Stomach (tissue), 9 donors: ENCODE measurements around the gene SCYL3. TPM values are rescaled to one million over a fixed set of nuclear protein-coding genes. Genes with fewer than 3 reads are reported as not detected.

Experiments used
- DNase-seq, 2 donors: peaks; one replicate each; pipeline versions ENCODE4 v3.0.0 to v3.0.0-alpha.2; 2013 to 2019
- H3K27ac ChIP-seq, 5 donors: fragments of 200-600 bp in 4 of 5; sonication (generic) in 4 of 5; one replicate each; pipeline ENCODE4 v1.5.1; 2013 to 2019; ENCODE audit warnings: mild to moderate bottlenecking in 1 of 5, moderate library complexity in 1 of 5
- H3K27me3 ChIP-seq, 3 donors: fragments of 200-600 bp; sonication (generic); one replicate each; pipeline ENCODE4 v1.5.1; 2017 to 2019; ENCODE audit warnings: mixed run types in 1 of 3
- H3K36me3 ChIP-seq, 4 donors: fragments of 200-600 bp; sonication (generic); 1 replicate in 3 of 4; 2 replicates in 1 of 4; pipeline ENCODE4 v1.5.1; 2016 to 2019
- H3K4me1 ChIP-seq, 4 donors: fragments of 200-600 bp; sonication (generic); one replicate each; pipeline ENCODE4 v1.5.1; 2016 to 2019
- H3K4me3 ChIP-seq, 4 donors: fragments of 200-600 bp; sonication (generic) in 3 of 4; one replicate each; pipeline ENCODE4 v1.5.1; 2016 to 2019; ENCODE audit warnings: mild to moderate bottlenecking in 1 of 4
- H3K9me3 ChIP-seq, 4 donors: fragments of 200-600 bp; sonication (generic); one replicate each; pipeline ENCODE4 v1.5.1; 2016 to 2019
- EP300 ChIP-seq: sonication (generic); formaldehyde crosslinking; IDR thresholded peaks from one replicate; pipeline ENCODE4 v1.6.1; 2017; ENCODE audit warnings: antibody characterized with exemption
- POLR2A ChIP-seq, 4 donors: fragments of 450-650 bp; IDR thresholded peaks; one replicate each; pipeline ENCODE4 v1.6.1; 2016; ENCODE audit warnings: antibody characterized with exemption in 4 of 4, control low read depth in 2 of 4, mild to moderate bottlenecking in 1 of 4, moderate library complexity in 1 of 4
- POLR2AphosphoS5 ChIP-seq, 3 donors: sonication (generic); formaldehyde crosslinking; IDR thresholded peaks; one replicate each; pipeline ENCODE4 v1.6.1; 2016; ENCODE audit warnings: antibody characterized with exemption in 3 of 3
- WGBS, 5 donors: extraction: QIAGEN DNeasy Blood & Tissue Kit in 3 of 5; methylation state at CpG; one replicate each; pipeline versions ENCODE4 v1.1.5 to v1.1.7; 2013 to 2018; 5-methylcytosine and 5-hydroxymethylcytosine counted together
- intact Hi-C: fragments of 100-400 bp; cut with DNase I; formaldehyde crosslinking; loops from one replicate; pipeline ENCODE4 v1.15.1; 2023; ENCODE audit warnings: low total_unique reads
- polyA plus RNA-seq, 3 donors: library from polyadenylated mRNA; stranded (reverse); fragments of 200-250 nt; gene quantifications; one replicate each; pipeline ENCODE4 v1.2.3, GENCODE V29; 2013
- total RNA-seq, 5 donors: library from RNA; depleted of rRNA; stranded (reverse); fragments of >200 nt; gene quantifications; one replicate each; pipeline versions ENCODE4 v1.1.0 to v1.2.3, GENCODE V29; 2014 to 2016
- TF ChIP-seq, protein P1 (sequence below), 7 experiments: fragments of 450-650 bp in 4 of 7; fragments of 200-600 bp in 3 of 7; sonication (generic) in 3 of 7; IDR thresholded peaks; one replicate each; pipeline ENCODE4 v1.5.1; 2016 to 2019; ENCODE audit warnings: antibody characterized with exemption in 7 of 7, control low read depth in 2 of 7, mild to moderate bottlenecking in 1 of 7
- donor health status: healthy with polysubstance abuse.
- donor health status: Bipolar disorder and iron deficiency.
- donor health status: healthy.

Gene SCYL3
- total and polyA plus RNA-seq, 8 donors = 2.3 to 17.1 (median 4.7) TPM

DNA sequence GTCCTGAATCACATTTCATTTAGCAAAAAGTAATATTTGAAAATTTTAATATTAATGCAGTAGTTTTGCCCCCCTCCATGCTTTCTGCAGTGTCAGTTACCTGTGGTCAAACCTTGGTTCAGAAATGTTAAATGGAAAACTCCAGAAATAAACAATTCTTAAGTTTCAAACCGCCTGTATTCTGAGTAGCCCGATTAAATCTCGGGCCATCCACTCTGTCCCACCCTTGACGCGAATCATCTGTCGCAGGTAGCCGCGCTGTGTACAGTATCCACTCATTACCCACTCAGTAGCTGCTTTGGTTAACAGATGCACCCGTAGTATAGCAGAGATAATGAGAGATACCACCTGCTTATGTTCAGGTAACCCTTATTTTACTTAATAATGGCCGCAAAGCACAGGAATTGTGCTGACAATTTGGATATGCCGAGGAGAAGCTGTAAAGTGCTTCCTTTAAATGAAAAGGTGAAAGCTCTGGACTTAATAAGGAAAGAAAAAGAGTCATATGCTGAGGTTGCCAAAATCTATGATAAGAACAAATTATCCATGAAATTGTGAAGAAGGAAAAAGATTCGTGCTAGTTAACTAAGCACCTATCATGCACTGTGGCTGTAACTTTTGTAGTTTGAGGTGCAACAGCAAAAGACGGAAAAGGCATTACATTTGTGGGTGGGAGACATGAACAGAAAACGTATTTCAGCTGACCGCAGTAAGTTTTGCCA, 889 bp upstream of the SCYL3 start:
- 32 to 34% (median 32%) methylated on average over 15 of the region's 15 CpGs for WGBS, 5 donors
- intact Hi-C loops = no loop called here
- Histone ChIP-seq H3K4me1 (peaks cover 13 to 38% (median 30%) of the 10 kb centered on the region in 4 donors), H3K36me3 (no peaks in the 10 kb centered on the region), H3K27me3 (peaks cover 0 to 6% (median 0%) of the 10 kb centered on the region in 3 donors), H3K4me3 (peak overlapping the region; percentile 81 to 98 (median 92)), H3K9me3 (no peaks in the 10 kb centered on the region), H3K27ac (peak overlapping the region; percentile 95 to 99 (median 99))
- DNase-seq = no peak
- TF ChIP-seq POLR2AphosphoS5 (IDR thresholded peaks at IDR 0.05) = no peak
- no peak for TF ChIP-seq POLR2A (IDR thresholded peaks at IDR 0.05)
- TF ChIP-seq, protein P1, sequence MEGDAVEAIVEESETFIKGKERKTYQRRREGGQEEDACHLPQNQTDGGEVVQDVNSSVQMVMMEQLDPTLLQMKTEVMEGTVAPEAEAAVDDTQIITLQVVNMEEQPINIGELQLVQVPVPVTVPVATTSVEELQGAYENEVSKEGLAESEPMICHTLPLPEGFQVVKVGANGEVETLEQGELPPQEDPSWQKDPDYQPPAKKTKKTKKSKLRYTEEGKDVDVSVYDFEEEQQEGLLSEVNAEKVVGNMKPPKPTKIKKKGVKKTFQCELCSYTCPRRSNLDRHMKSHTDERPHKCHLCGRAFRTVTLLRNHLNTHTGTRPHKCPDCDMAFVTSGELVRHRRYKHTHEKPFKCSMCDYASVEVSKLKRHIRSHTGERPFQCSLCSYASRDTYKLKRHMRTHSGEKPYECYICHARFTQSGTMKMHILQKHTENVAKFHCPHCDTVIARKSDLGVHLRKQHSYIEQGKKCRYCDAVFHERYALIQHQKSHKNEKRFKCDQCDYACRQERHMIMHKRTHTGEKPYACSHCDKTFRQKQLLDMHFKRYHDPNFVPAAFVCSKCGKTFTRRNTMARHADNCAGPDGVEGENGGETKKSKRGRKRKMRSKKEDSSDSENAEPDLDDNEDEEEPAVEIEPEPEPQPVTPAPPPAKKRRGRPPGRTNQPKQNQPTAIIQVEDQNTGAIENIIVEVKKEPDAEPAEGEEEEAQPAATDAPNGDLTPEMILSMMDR (IDR thresholded peaks at IDR 0.05) = no peak
- no peak for TF ChIP-seq EP300

DNA sequence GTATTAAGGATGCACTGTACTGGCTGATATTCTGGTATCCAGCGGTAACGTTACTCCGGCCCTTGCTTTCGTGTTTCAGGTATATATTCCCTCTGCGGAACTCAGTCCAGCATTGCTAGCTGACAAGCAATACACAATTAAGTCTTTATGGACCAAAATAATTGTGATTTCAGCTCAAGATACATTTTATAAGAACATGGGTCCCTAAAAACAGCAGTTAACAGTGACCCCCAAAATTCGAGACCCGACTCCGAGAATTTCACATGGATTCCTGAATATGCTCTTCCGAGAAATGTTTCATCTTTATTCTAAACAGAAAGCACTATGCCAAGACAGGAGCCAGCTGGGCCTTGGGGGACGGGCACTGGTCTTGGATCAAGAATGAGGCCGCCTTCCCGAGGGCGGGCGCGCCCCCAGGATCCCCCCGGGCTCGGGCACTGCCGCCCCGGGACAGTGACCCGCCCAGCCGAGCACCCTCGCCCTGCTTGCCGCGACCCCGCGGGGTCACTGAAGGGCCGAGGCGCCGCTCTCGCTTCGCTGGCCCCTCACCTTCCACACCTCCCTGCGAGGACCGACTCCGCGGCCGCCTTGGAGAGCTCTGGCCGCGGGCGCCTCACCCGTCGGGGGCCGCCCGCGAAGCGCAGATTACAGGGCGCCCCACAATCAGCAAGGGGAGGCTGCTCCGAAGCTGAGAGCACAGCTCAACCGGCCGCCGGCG, 610 bp downstream of the SCYL3 start:
- H3K4me3 ChIP-seq = peak overlapping the region; percentile 81 to 98 (median 92)
- intact Hi-C loops = no loop called here
- WGBS, 5 donors = 0 to 2% (median 1%) methylated on average over 9 to 51 of the region's 51 CpGs
- no peaks in the 10 kb centered on the region for H3K9me3 ChIP-seq
- peaks cover 13 to 48% (median 32%) of the 10 kb centered on the region in 4 donors for H3K4me1 ChIP-seq
- H3K27me3 ChIP-seq = no peaks in the 10 kb centered on the region
- TF ChIP-seq POLR2AphosphoS5 (IDR thresholded peaks at IDR 0.05) = no peak
- TF ChIP-seq POLR2A (IDR thresholded peaks at IDR 0.05) = no peak
- TF ChIP-seq, protein P1 (IDR thresholded peaks at IDR 0.05) = no peak
- no peak for TF ChIP-seq EP300
- peaks cover 0 to 7% (median 6%) of the 10 kb centered on the region in 4 donors for H3K36me3 ChIP-seq
- peak overlapping the region; percentile 95 to 99 (median 99) for H3K27ac ChIP-seq
- peak in 1 of 2 donors; percentile 77 for DNase-seq

DNA sequence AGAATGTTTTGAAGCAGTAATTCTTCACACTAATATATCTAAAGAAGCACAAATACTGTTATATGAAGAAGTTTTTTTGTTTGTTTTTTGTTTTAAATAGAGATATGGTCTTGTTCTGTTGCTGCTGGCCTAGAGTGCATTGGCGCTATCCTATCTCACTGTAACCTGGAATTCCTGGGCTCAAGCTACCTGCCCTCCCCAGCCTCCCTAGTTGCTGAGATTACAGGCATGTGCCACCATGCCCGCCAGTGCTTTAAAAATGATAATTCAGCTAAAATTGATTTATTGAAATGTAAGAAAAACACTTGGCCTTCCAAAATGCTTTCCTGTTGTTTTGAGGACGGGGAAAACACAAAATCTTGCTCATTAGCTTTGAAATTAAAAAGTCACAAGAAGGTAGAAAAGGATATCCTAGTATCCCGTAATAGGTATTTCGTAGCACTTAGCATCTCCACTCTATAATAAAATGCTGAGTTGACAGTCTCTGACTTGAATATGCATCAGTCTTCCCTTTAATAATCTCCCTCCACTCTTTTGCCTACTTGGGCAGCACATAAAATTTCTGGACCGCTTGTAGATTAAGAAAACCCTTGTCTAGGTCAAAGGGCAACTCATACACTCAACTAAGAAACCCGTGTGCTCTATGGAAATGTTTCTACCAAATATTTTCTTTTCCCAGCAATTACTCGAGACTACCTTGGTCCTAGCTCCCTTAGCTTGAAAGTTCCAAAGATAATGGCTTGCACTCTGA, 1.3 kb downstream of the SCYL3 start:
- intact Hi-C loops = no loop called here
- 21 to 39% (median 36%) methylated on average over 8 of the region's 8 CpGs for WGBS, 5 donors

More for the DNA sequence above, 1.3 kb downstream of the SCYL3 start:
- Histone ChIP-seq H3K9me3 (no peaks in the 10 kb centered on the region), H3K27ac (peak overlapping the region; percentile 82 to 99 (median 99)), H3K27me3 (no peaks in the 10 kb centered on the region), H3K4me1 (peaks cover 13 to 48% (median 34%) of the 10 kb centered on the region in 4 donors), H3K36me3 (peaks cover 0 to 15% (median 11%) of the 10 kb centered on the region in 4 donors), H3K4me3 (peak overlapping the region; percentile 81 to 98 (median 92))
- no peak for TF ChIP-seq POLR2A (IDR thresholded peaks at IDR 0.05)
- no peak for TF ChIP-seq EP300
- no peak for TF ChIP-seq POLR2AphosphoS5 (IDR thresholded peaks at IDR 0.05)
- TF ChIP-seq, protein P1 (IDR thresholded peaks at IDR 0.05) = no peak
- DNase-seq = peak in 1 of 2 donors; percentile 35
